A549 (cell line): ENCODE results near the gene PRLR. TPM values are rescaled to one million over a fixed set of nuclear protein-coding genes. Genes with fewer than 3 reads are reported as not detected.

Source experiments
- ATAC-seq, 2 experiments: fragments of 200-7000 bp in 1 of 2; fragments of >200 bp in 1 of 2; cut with Nextera tagmentation in 1 of 2; cut with Tn5 transposase in 1 of 2; 3 replicates each; pipeline versions ENCODE4 v1.8.0 to v1.9.1; 2018 to 2020; ENCODE audit warnings: mild to moderate bottlenecking in 1 of 2, moderate library complexity in 1 of 2
- CTCF ChIA-PET: fragments of 300-600 bp; sonication (Branson Sonifier 250); formaldehyde crosslinking; extraction: SDS; loops from one replicate; lab custom pipeline; 2021; ENCODE audit warnings: antibody characterized with exemption, inconsistent platforms; lab: Yijun Ruan, JAX
- POLR2A ChIA-PET: fragments of 350-600 bp; formaldehyde crosslinking; extraction: SDS; loops from one replicate; lab custom pipeline; 2021; ENCODE audit warnings: antibody characterized with exemption, inconsistent platforms; lab: Yijun Ruan, JAX
- DNase-seq, 2 experiments: peaks; one replicate each; pipeline versions ENCODE4 v3.0.0 to v3.0.0-alpha.2; 2011 to 2016; ENCODE audit warnings: low read depth in 1 of 2, low spot score in 1 of 2
- FAIRE-seq: peaks from 2 replicates; lab custom pipeline; 2011; peaks lifted over from hg19 to GRCh38; lab: Jason Lieb, UNC
- H3K27ac ChIP-seq, 2 experiments: fragments of >200 bp; sonication (Bioruptor Twin); formaldehyde crosslinking; 3 replicates each; pipeline ENCODE4 v1.5.1; 2016 to 2017
- H3K4me1 ChIP-seq: fragments of >200 bp; sonication (Bioruptor Twin); formaldehyde crosslinking; 3 replicates; pipeline ENCODE4 v1.6.1; 2016
- H3K4me2 ChIP-seq: fragments of >200 bp; sonication (Bioruptor Twin); formaldehyde crosslinking; 3 replicates; pipeline ENCODE4 v1.6.1; 2016
- H3K4me3 ChIP-seq: fragments of >200 bp; sonication (Bioruptor Twin); formaldehyde crosslinking; 3 replicates; pipeline ENCODE4 v1.5.1; 2016
- H3K9me3 ChIP-seq: fragments of >200 bp; sonication (Bioruptor Twin); formaldehyde crosslinking; 3 replicates; pipeline ENCODE4 v1.6.1; 2016
- CBX8 ChIP-seq: fragments of 200-600 bp; sonication (generic); IDR thresholded peaks from 2 replicates; pipeline ENCODE4 v1.6.1; 2016
- CEBPB ChIP-seq, 2 experiments: fragments of >200 bp in 1 of 2; sonication (Bioruptor Twin) in 1 of 2; formaldehyde crosslinking in 1 of 2; IDR thresholded peaks; 2 replicates each; pipeline ENCODE4 v1.6.1; 2012 to 2016
- E2F6 ChIP-seq: IDR thresholded peaks from 2 replicates; pipeline ENCODE4 v1.6.1; 2012; ENCODE audit warnings: low read depth, borderline replicate concordance
- EP300 ChIP-seq, 2 experiments: fragments of >200 bp; sonication (Bioruptor Twin); formaldehyde crosslinking; IDR thresholded peaks; 2 replicates in 1 of 2; 3 replicates in 1 of 2; pipeline ENCODE4 v1.6.1; 2016 to 2017
- FOSB ChIP-seq: fragments of 250-450 bp; sonication (Bioruptor Pico); IDR thresholded peaks from 2 replicates; pipeline ENCODE4 v1.5.0; 2020; ENCODE audit warnings: mild to moderate bottlenecking, moderate library complexity
- GATA3 ChIP-seq: IDR thresholded peaks from 2 replicates; pipeline ENCODE4 v1.6.1; 2012; ENCODE audit warnings: borderline replicate concordance
- HEYL ChIP-seq: fragments of 250-450 bp; sonication (Bioruptor Pico); IDR thresholded peaks from 2 replicates; pipeline ENCODE4 v1.8.0; 2021; ENCODE audit warnings: mild to moderate bottlenecking, moderate library complexity
- HOXA7 ChIP-seq: fragments of 250-450 bp; sonication (Bioruptor Pico); IDR thresholded peaks from 2 replicates; pipeline ENCODE4 v1.5.0; 2020; ENCODE audit warnings: mild to moderate bottlenecking, moderate library complexity
- JUNB ChIP-seq: fragments of >200 bp; sonication (Bioruptor Twin); formaldehyde crosslinking; IDR thresholded peaks from 2 replicates; pipeline ENCODE4 v1.6.1; 2016
- KDM1A ChIP-seq: fragments of 200-600 bp; sonication (generic); IDR thresholded peaks from 2 replicates; pipeline ENCODE4 v1.6.1; 2016; ENCODE audit warnings: low read depth, mild to moderate bottlenecking
- MAFK ChIP-seq: fragments of 450-650 bp; IDR thresholded peaks from 2 replicates; pipeline ENCODE4 v1.6.1; 2014; ENCODE audit not compliant: partially characterized antibody
- MAZ ChIP-seq: fragments of 150-350 bp; IDR thresholded peaks from 2 replicates; pipeline ENCODE4 v1.6.1; 2014; ENCODE audit warnings: antibody characterized with exemption, low read depth, low read length, borderline replicate concordance
- NFE2L2 ChIP-seq: fragments of 150-350 bp; conservative IDR thresholded peaks from 2 replicates; pipeline ENCODE4 v1.6.1; 2014; ENCODE audit warnings: low read length
- NR3C1 ChIP-seq: fragments of >200 bp; sonication (Bioruptor Twin); formaldehyde crosslinking; IDR thresholded peaks from 3 replicates; pipeline ENCODE4 v1.6.1; 2017
- PBX3 ChIP-seq: IDR thresholded peaks from 2 replicates; pipeline ENCODE4 v1.6.1; 2012
- POLR2A ChIP-seq: IDR thresholded peaks from 2 replicates; pipeline ENCODE4 v1.6.1; 2012; ENCODE audit warnings: mild to moderate bottlenecking, low read length
- REST ChIP-seq: fragments of 200-600 bp; sonication (generic); IDR thresholded peaks from 2 replicates; pipeline ENCODE4 v1.6.1; 2016; ENCODE audit warnings: antibody characterized with exemption, mild to moderate bottlenecking, moderate library complexity
- RNF2 ChIP-seq: fragments of 200-600 bp; sonication (generic); IDR thresholded peaks from 2 replicates; pipeline ENCODE4 v1.6.1; 2016; ENCODE audit warnings: low read depth, mild to moderate bottlenecking, antibody characterized with exemption, moderate library complexity, borderline replicate concordance
- SREBF2 ChIP-seq: fragments of 450-650 bp; IDR thresholded peaks from 2 replicates; pipeline ENCODE4 v1.6.1; 2014; ENCODE audit warnings: mild to moderate bottlenecking, moderate library complexity
- TFCP2L1 ChIP-seq: fragments of 250-450 bp; sonication (Bioruptor Pico); IDR thresholded peaks from 2 replicates; pipeline ENCODE4 v1.5.0; 2021; ENCODE audit warnings: mild to moderate bottlenecking
- TP53 ChIP-seq: fragments of 250-450 bp; sonication (Bioruptor Pico); IDR thresholded peaks from 2 replicates; pipeline ENCODE4 v1.5.0; 2021; ENCODE audit warnings: mild to moderate bottlenecking, moderate library complexity
- USF2 ChIP-seq: fragments of 450-650 bp; IDR thresholded peaks from 2 replicates; pipeline ENCODE4 v1.6.1; 2014; ENCODE audit warnings: antibody characterized with exemption
- ZC3H11A ChIP-seq: fragments of 450-650 bp; IDR thresholded peaks from 2 replicates; pipeline ENCODE4 v1.6.1; 2014; ENCODE audit warnings: antibody characterized with exemption, mild to moderate bottlenecking
- ZSCAN20 ChIP-seq: fragments of 250-450 bp; sonication (Bioruptor Pico); IDR thresholded peaks from 2 replicates; pipeline ENCODE4 v1.8.0; 2022; ENCODE audit warnings: mild to moderate bottlenecking, moderate library complexity
- WGBS: methylation state at CpG from one replicate; pipeline ENCODE4 v1.1.6; 2017; ENCODE audit errors: missing lambda C conversion rate; 5-methylcytosine and 5-hydroxymethylcytosine counted together
- polyA plus RNA-seq, 4 experiments: library from polyadenylated mRNA; depleted of rRNA in 3 of 4; stranded (reverse); fragments of >200 nt; fragmentation: RNase III in 1 of 4; extraction: RNeasy Plus Mini Kit Qiagen cat#74134 plus additional on column Dnase treatment in 1 of 4; gene quantifications; 2 replicates in 3 of 4; 3 replicates in 1 of 4; pipeline ENCODE4 v1.2.3, GENCODE V29; 2011 to 2017
- TF ChIP-seq, protein P1 (sequence below): fragments of 250-450 bp; sonication (Bioruptor Pico); IDR thresholded peaks from 2 replicates; pipeline ENCODE4 v1.5.0; 2020; ENCODE audit warnings: low read depth, mild to moderate bottlenecking, moderate library complexity
- TF ChIP-seq, protein P2 (sequence below): IDR thresholded peaks from 2 replicates; pipeline ENCODE4 v1.6.1; 2012
- TF ChIP-seq, protein P3 (sequence below): fragments of 250-450 bp; sonication (Bioruptor Pico); IDR thresholded peaks from 2 replicates; pipeline ENCODE4 v1.5.0; 2021; ENCODE audit warnings: mild to moderate bottlenecking, moderate library complexity, borderline replicate concordance

Gene PRLR
- polyA plus RNA-seq, 2 of the 4 experiments (the other 2 are of a cell fraction): 0.09 TPM; not detected in 1

- DNase-seq (no peak), ATAC-seq (no peak), FAIRE-seq (no peak)
- H3K4me1 ChIP-seq: no peaks in the 10 kb centered on the region
- no peak overlapping the region for H3K4me2 ChIP-seq
- CTCF ChIA-PET: no interaction called here
- H3K9me3 ChIP-seq: 0 out of 3 replicates have a peak, but pooled peaks cover 8% of the 10 kb centered on the region
- POLR2A ChIA-PET: no interaction called here
- WGBS: 15% methylated on average over 4 of the region's 4 CpGs
- H3K27ac ChIP-seq: no peak overlapping the region
- no peak overlapping the region for H3K4me3 ChIP-seq
- TF ChIP-seq ZSCAN20 (CRISPR knock-in tag) (no peak), NR3C1 (no peak), CBX8 (no peak)
Measured at GRCh38 chr5:35171991-35172390, 58.3 kb downstream of the PRLR start.

DNA sequence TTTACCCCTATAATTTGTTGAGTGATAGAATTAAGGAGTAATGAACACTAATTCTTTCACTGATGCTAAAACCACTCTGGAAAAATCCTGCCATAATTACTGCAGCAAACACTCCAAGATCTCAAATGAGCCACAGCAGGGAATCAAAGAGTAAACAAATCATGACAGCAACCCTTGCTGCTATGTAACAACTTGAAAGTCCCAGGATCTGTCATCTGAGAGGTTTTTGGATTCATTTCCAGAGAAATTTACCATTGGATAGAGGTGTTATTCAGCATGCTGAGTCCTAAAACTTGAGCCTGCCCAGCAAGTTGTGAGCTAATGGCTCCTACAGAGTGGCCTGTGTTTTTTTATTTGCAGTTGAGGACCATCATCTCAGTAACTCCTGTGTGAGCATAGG is 59.2 kb downstream of the PRLR start:
- ATAC-seq (no peak), DNase-seq (no peak), FAIRE-seq (no peak)
- POLR2A ChIA-PET: no interaction called here
- Histone ChIP-seq H3K4me2 (no peak overlapping the region), H3K27ac (no peak overlapping the region), H3K4me1 (no peaks in the 10 kb centered on the region), H3K9me3 (0 out of 3 replicates have a peak, but pooled peaks cover 8% of the 10 kb centered on the region), H3K4me3 (no peak overlapping the region)
- CTCF ChIA-PET: no interaction called here
- TF ChIP-seq HOXA7 (CRISPR knock-in tag) (no peak), NR3C1 (no peak), SREBF2 (no peak), USF2 (no peak), CBX8 (no peak), JUNB (no peak), CEBPB (IDR thresholded peaks at IDR 0.05) (no peak), GATA3 (no peak), ZSCAN20 (CRISPR knock-in tag) (no peak), TP53 (CRISPR knock-in tag) (no peak), ZC3H11A (no peak), HEYL (CRISPR knock-in tag) (no peak), MAZ (no peak), NFE2L2 (no peak)
- TF ChIP-seq, protein P1, sequence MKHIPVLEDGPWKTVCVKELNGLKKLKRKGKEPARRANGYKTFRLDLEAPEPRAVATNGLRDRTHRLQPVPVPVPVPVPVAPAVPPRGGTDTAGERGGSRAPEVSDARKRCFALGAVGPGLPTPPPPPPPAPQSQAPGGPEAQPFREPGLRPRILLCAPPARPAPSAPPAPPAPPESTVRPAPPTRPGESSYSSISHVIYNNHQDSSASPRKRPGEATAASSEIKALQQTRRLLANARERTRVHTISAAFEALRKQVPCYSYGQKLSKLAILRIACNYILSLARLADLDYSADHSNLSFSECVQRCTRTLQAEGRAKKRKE (CRISPR knock-in tag): no peak

DNA sequence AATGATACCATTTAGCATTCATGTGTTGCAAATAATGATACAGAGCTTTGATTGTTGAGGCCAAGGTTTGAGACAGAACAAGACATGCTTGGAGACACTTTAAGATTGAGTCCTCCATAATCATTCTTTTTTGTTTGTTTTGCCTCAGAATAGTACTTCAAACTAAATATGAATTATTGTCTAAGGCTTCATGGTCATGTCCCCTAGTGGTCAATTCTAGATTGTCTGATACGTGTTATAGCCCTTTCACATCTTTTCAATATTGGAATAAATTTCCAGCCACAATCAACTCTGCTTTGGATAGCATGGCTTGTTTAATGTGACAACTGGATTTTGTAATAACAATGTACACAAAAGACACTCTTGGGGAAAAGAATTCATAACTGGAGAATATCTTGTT is 64.2 kb downstream of the PRLR start:
- CTCF ChIA-PET: interaction anchor here (1.6 kb wide), 1 partner anchor 37 kb away, joined by 3 read pairs; no protein-coding TSS in a partner anchor
- no peak for FAIRE-seq

More for the DNA sequence above, 64.2 kb downstream of the PRLR start:
- Histone ChIP-seq H3K4me3 (no peak overlapping the region), H3K27ac (no peak overlapping the region), H3K4me2 (no peak overlapping the region), H3K4me1 (no peaks in the 10 kb centered on the region), H3K9me3 (0 out of 3 replicates have a peak, but pooled peaks cover 8% of the 10 kb centered on the region)
- DNase-seq (no peak), ATAC-seq (no peak)
- TF ChIP-seq PBX3 (no peak), REST (no peak), KDM1A (no peak), HOXA7 (CRISPR knock-in tag) (no peak), FOSB (CRISPR knock-in tag) (no peak), POLR2A (no peak), EP300 (IDR thresholded peaks at IDR 0.05) (no peak), E2F6 (no peak), RNF2 (no peak), HEYL (CRISPR knock-in tag) (no peak), MAFK (no peak), ZC3H11A (no peak), TFCP2L1 (CRISPR knock-in tag) (no peak)
- TF ChIP-seq, protein P2, sequence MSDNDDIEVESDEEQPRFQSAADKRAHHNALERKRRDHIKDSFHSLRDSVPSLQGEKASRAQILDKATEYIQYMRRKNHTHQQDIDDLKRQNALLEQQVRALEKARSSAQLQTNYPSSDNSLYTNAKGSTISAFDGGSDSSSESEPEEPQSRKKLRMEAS: no peak
- TF ChIP-seq, protein P3, sequence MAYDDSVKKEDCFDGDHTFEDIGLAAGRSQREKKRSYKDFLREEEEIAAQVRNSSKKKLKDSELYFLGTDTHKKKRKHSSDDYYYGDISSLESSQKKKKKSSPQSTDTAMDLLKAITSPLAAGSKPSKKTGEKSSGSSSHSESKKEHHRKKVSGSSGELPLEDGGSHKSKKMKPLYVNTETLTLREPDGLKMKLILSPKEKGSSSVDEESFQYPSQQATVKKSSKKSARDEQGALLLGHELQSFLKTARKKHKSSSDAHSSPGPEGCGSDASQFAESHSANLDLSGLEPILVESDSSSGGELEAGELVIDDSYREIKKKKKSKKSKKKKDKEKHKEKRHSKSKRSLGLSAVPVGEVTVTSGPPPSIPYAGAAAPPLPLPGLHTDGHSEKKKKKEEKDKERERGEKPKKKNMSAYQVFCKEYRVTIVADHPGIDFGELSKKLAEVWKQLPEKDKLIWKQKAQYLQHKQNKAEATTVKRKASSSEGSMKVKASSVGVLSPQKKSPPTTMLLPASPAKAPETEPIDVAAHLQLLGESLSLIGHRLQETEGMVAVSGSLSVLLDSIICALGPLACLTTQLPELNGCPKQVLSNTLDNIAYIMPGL (CRISPR knock-in tag): no peak
- 15% methylated on average over 1 of the region's 1 CpG for WGBS
- POLR2A ChIA-PET: no interaction called here
